WTC11 (cell line): ENCODE results near the gene SMCO2. TPM values are rescaled to one million over a fixed set of nuclear protein-coding genes. Genes with fewer than 3 reads are reported as not detected.

Experiments
- ATAC-seq: fragments of 200-7000 bp; cut with Tn5 transposase; 2 replicates; pipeline ENCODE4 v1.10.0; 2021; ENCODE audit warnings: mild to moderate bottlenecking, moderate library complexity
- CTCF ChIA-PET: fragments of 300-600 bp; sonication (Branson Sonifier 250); formaldehyde crosslinking; loops from one replicate; lab custom pipeline; 2021; ENCODE audit warnings: antibody characterized with exemption; lab: Charles Lee
- POLR2A ChIA-PET: fragments of 350-600 bp; sonication (Branson Sonifier 250); formaldehyde crosslinking; loops from one replicate; lab custom pipeline; 2021; ENCODE audit warnings: antibody characterized with exemption; lab: Charles Lee
- DNase-seq: peaks from one replicate; pipeline ENCODE4 v3.0.0; 2021; ENCODE audit warnings: low spot score
- H3K27ac Mint-ChIP-seq: 2 replicates; pipeline ENCODE4 v1.8.0; 2021; ENCODE audit warnings: mixed read lengths
- H3K27me3 Mint-ChIP-seq: 2 replicates; pipeline ENCODE4 v1.8.0; 2021; ENCODE audit warnings: low read depth, mild to moderate bottlenecking, moderate library complexity, mixed read lengths
- H3K36me3 Mint-ChIP-seq: 2 replicates; pipeline ENCODE4 v1.8.0; 2021; ENCODE audit warnings: mixed read lengths
- H3K4me1 Mint-ChIP-seq: 2 replicates; pipeline ENCODE4 v1.8.0; 2022; ENCODE audit warnings: mixed read lengths
- H3K4me3 Mint-ChIP-seq: 2 replicates; pipeline ENCODE4 v1.8.0; 2021; ENCODE audit warnings: mild to moderate bottlenecking, moderate library complexity, mixed read lengths
- H3K9me3 Mint-ChIP-seq: 2 replicates; pipeline ENCODE4 v1.8.0; 2021; ENCODE audit warnings: mixed read lengths
- CREB1 ChIP-seq: sonication (generic); formaldehyde crosslinking; IDR thresholded peaks from 2 replicates; pipeline ENCODE4 v1.8.0; 2023; ENCODE audit warnings: mild to moderate bottlenecking, missing genetic modification reagents
- ELF4 ChIP-seq: sonication (generic); formaldehyde crosslinking; IDR thresholded peaks from 2 replicates; pipeline ENCODE4 v1.8.1; 2022; ENCODE audit warnings: low read depth, mild to moderate bottlenecking, moderate library complexity, missing genetic modification reagents
- FOXJ3 ChIP-seq: sonication (generic); formaldehyde crosslinking; IDR thresholded peaks from 2 replicates; pipeline ENCODE4 v1.9.0; 2021; ENCODE audit warnings: missing genetic modification reagents, mild to moderate bottlenecking, borderline replicate concordance
- GTF2I ChIP-seq: fragments of 250-450 bp; sonication (Bioruptor Pico); conservative IDR thresholded peaks from 2 replicates; pipeline ENCODE4 v1.4.0; 2021; ENCODE audit warnings: mild to moderate bottlenecking
- HMGA2 ChIP-seq: fragments of 250-450 bp; sonication (Bioruptor Pico); IDR thresholded peaks from 2 replicates; pipeline ENCODE4 v1.4.0; 2021; ENCODE audit warnings: mild to moderate bottlenecking, moderate library complexity
- JAZF1 ChIP-seq: fragments of 250-450 bp; sonication (Bioruptor Pico); IDR thresholded peaks from 2 replicates; pipeline ENCODE4 v1.9.0; 2021; ENCODE audit warnings: moderate library complexity, mild to moderate bottlenecking, inconsistent platforms
- MXD4 ChIP-seq: fragments of 250-450 bp; sonication (Bioruptor Pico); IDR thresholded peaks from 2 replicates; pipeline ENCODE4 v1.8.0; 2021; ENCODE audit warnings: mild to moderate bottlenecking, moderate library complexity, borderline replicate concordance
- NFATC4 ChIP-seq: fragments of 250-450 bp; sonication (Bioruptor Pico); IDR thresholded peaks from 2 replicates; pipeline ENCODE4 v1.9.0; 2021; ENCODE audit warnings: mild to moderate bottlenecking
- NR2C2 ChIP-seq: sonication (generic); formaldehyde crosslinking; IDR thresholded peaks from 2 replicates; pipeline ENCODE4 v1.8.0; 2022; ENCODE audit warnings: mild to moderate bottlenecking, missing genetic modification reagents
- NR3C1 ChIP-seq: sonication (generic); formaldehyde crosslinking; conservative IDR thresholded peaks from 2 replicates; pipeline ENCODE4 v1.8.1; 2023; ENCODE audit warnings: low read depth, mild to moderate bottlenecking, missing genetic modification reagents
- PRRX2 ChIP-seq: fragments of 250-450 bp; sonication (Bioruptor Pico); IDR thresholded peaks from 2 replicates; pipeline ENCODE4 v1.8.0; 2021; ENCODE audit warnings: mild to moderate bottlenecking
- SMAD3 ChIP-seq: sonication (generic); formaldehyde crosslinking; IDR thresholded peaks from 2 replicates; pipeline ENCODE4 v1.8.0; 2022; ENCODE audit warnings: missing genetic modification reagents, mild to moderate bottlenecking, borderline replicate concordance
- SMAD4 ChIP-seq: sonication (generic); formaldehyde crosslinking; IDR thresholded peaks from 2 replicates; pipeline ENCODE4 v1.8.0; 2022; ENCODE audit warnings: mild to moderate bottlenecking, missing genetic modification reagents
- TCF7 ChIP-seq: sonication (generic); formaldehyde crosslinking; IDR thresholded peaks from 2 replicates; pipeline ENCODE4 v1.8.0; 2022; ENCODE audit warnings: mild to moderate bottlenecking, low read depth, missing genetic modification reagents, moderate library complexity
- ZBTB21 ChIP-seq: sonication (generic); formaldehyde crosslinking; IDR thresholded peaks from 2 replicates; pipeline ENCODE4 v1.8.1; 2023; ENCODE audit warnings: mild to moderate bottlenecking, missing genetic modification reagents, borderline replicate concordance
- ZNF232 ChIP-seq: sonication (generic); formaldehyde crosslinking; IDR thresholded peaks from 2 replicates; pipeline ENCODE4 v1.8.0; 2022; ENCODE audit warnings: mild to moderate bottlenecking, missing genetic modification reagents
- ZNF317 ChIP-seq: sonication (generic); formaldehyde crosslinking; IDR thresholded peaks from 2 replicates; pipeline ENCODE4 v1.8.1; 2023; ENCODE audit warnings: low read depth, mild to moderate bottlenecking, moderate library complexity, missing genetic modification reagents, borderline replicate concordance
- ZNF396 ChIP-seq: fragments of 250-450 bp; sonication (Bioruptor Pico); IDR thresholded peaks from 2 replicates; pipeline ENCODE4 v1.8.0; 2021; ENCODE audit warnings: mild to moderate bottlenecking, moderate library complexity, borderline replicate concordance
- ZNF416 ChIP-seq: fragments of 250-450 bp; sonication (Bioruptor Pico); IDR thresholded peaks from 2 replicates; pipeline ENCODE4 v1.9.0; 2021; ENCODE audit warnings: mild to moderate bottlenecking, inconsistent platforms
- ZNF423 ChIP-seq: fragments of 250-450 bp; sonication (Bioruptor Pico); IDR thresholded peaks from 2 replicates; pipeline ENCODE4 v2.1.2; 2022; ENCODE audit warnings: mild to moderate bottlenecking, moderate library complexity
- total RNA-seq: library from RNA; stranded (reverse); gene quantifications from 3 replicates; pipeline ENCODE4 v1.2.3, GENCODE V29; 2021
- TF ChIP-seq, protein P1 (sequence below): sonication (generic); formaldehyde crosslinking; IDR thresholded peaks from 2 replicates; pipeline ENCODE4 v1.8.1; 2023; ENCODE audit warnings: mild to moderate bottlenecking, missing genetic modification reagents, moderate library complexity
- TF ChIP-seq, protein P2 (sequence below): sonication (generic); formaldehyde crosslinking; IDR thresholded peaks from 2 replicates; pipeline ENCODE4 v1.8.1; 2022; ENCODE audit warnings: low read depth, mild to moderate bottlenecking, moderate library complexity, missing genetic modification reagents, borderline replicate concordance
- TF ChIP-seq, protein P3 (sequence below): sonication (generic); formaldehyde crosslinking; IDR thresholded peaks from 2 replicates; pipeline ENCODE4 v1.8.0; 2022; ENCODE audit warnings: mild to moderate bottlenecking, missing genetic modification reagents
- TF ChIP-seq, protein P4 (sequence below): sonication (generic); formaldehyde crosslinking; IDR thresholded peaks from 2 replicates; pipeline ENCODE4 v1.8.1; 2022; ENCODE audit warnings: mild to moderate bottlenecking, moderate library complexity, missing genetic modification reagents
- TF ChIP-seq, protein P5 (sequence below): sonication (generic); formaldehyde crosslinking; IDR thresholded peaks from 2 replicates; pipeline ENCODE4 v1.8.0; 2022; ENCODE audit warnings: missing genetic modification reagents

SMCO2 gene
- total RNA-seq, 1 experiment from 2014 or later = 0.52 TPM

DNA sequence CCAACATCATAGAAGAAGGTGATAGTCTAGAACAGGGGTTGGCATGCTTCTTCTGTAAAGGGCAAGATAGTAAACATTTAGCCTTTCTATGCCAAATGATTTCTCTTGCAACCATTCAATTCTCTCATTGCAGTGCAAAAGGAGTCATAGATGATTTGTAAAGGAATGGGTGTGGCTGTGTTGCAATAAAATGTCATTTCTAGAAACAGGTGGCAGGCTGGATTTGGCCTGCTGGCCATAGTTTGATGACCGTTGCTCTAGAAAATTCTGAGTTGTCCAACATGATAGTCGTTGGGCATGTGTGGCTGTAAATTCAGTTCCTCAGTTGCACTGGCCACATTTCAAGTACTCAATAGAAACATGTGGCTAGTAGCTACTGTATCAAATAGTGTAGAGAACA, 21.7 kb downstream of the SMCO2 start:
- no peak overlapping the region for H3K4me3 Mint-ChIP-seq
- ChIA-PET POLR2A (no interaction called here), CTCF (no interaction called here)
- H3K4me1 Mint-ChIP-seq = no peaks in the 10 kb centered on the region
- no peaks in the 10 kb centered on the region for H3K9me3 Mint-ChIP-seq
- ATAC-seq = no peak
- no peaks in the 10 kb centered on the region for H3K36me3 Mint-ChIP-seq
- DNase-seq = no peak
- no peaks in the 10 kb centered on the region; the same call in 1 of the 2 replicates for H3K27me3 Mint-ChIP-seq
- no peak overlapping the region for H3K27ac Mint-ChIP-seq
- TF ChIP-seq ZNF423 (CRISPR knock-in tag) = no peak
- TF ChIP-seq, protein P1, sequence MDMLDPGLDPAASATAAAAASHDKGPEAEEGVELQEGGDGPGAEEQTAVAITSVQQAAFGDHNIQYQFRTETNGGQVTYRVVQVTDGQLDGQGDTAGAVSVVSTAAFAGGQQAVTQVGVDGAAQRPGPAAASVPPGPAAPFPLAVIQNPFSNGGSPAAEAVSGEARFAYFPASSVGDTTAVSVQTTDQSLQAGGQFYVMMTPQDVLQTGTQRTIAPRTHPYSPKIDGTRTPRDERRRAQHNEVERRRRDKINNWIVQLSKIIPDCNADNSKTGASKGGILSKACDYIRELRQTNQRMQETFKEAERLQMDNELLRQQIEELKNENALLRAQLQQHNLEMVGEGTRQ (CRISPR knock-in tag) = no peak
- no peak for TF ChIP-seq ZNF416 (CRISPR knock-in tag)
- TF ChIP-seq ZNF232 (CRISPR knock-in tag) = no peak
- no peak for TF ChIP-seq SMAD3 (CRISPR knock-in tag)
- TF ChIP-seq SMAD4 = no peak
- TF ChIP-seq, protein P2, sequence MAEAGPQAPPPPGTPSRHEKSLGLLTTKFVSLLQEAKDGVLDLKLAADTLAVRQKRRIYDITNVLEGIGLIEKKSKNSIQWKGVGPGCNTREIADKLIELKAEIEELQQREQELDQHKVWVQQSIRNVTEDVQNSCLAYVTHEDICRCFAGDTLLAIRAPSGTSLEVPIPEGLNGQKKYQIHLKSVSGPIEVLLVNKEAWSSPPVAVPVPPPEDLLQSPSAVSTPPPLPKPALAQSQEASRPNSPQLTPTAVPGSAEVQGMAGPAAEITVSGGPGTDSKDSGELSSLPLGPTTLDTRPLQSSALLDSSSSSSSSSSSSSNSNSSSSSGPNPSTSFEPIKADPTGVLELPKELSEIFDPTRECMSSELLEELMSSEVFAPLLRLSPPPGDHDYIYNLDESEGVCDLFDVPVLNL (CRISPR knock-in tag) = no peak
- no peak for TF ChIP-seq NR3C1 (CRISPR knock-in tag)
- TF ChIP-seq ZNF396 = no peak
- TF ChIP-seq ZNF317 = no peak
- TF ChIP-seq, protein P3, sequence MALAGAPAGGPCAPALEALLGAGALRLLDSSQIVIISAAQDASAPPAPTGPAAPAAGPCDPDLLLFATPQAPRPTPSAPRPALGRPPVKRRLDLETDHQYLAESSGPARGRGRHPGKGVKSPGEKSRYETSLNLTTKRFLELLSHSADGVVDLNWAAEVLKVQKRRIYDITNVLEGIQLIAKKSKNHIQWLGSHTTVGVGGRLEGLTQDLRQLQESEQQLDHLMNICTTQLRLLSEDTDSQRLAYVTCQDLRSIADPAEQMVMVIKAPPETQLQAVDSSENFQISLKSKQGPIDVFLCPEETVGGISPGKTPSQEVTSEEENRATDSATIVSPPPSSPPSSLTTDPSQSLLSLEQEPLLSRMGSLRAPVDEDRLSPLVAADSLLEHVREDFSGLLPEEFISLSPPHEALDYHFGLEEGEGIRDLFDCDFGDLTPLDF (CRISPR knock-in tag) = no peak
- TF ChIP-seq NFATC4 = no peak
- TF ChIP-seq TCF7 (CRISPR knock-in tag) = no peak
- no peak for TF ChIP-seq FOXJ3
- TF ChIP-seq ZBTB21 (CRISPR knock-in tag) = no peak
- no peak for TF ChIP-seq JAZF1 (CRISPR knock-in tag)

DNA sequence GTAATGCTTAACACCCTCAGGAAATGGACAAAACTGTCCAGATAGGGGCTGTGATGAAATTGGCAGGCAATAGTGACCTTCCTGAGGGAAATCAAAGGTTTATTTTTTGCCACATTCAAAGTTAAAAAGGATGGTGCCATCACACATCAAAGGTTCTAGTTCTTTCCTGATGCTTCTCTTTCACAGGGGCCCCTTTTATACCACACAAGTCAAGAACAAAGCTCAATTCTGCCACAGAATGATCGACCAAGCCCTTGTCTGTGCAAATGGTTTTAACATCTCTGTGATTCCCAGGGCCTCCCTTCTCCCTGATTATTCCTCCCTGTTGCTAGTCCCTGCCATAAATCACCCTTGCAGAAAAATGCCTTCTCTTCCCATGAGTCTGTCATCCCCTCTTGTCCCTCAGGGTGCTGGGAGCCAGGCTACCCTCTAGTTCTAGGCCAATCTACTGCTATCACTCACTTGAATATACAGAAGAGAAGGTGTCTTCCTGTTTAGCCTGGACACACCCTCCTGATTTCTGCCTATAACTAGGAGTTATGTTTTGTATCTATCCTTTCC, 22.7 kb downstream of the SMCO2 start:
- H3K4me1 Mint-ChIP-seq = no peaks in the 10 kb centered on the region
- no peak for TF ChIP-seq MXD4 (CRISPR knock-in tag)
- no peak for TF ChIP-seq NR2C2 (CRISPR knock-in tag)
- TF ChIP-seq NR3C1 (CRISPR knock-in tag) = no peak
- TF ChIP-seq, protein P4, sequence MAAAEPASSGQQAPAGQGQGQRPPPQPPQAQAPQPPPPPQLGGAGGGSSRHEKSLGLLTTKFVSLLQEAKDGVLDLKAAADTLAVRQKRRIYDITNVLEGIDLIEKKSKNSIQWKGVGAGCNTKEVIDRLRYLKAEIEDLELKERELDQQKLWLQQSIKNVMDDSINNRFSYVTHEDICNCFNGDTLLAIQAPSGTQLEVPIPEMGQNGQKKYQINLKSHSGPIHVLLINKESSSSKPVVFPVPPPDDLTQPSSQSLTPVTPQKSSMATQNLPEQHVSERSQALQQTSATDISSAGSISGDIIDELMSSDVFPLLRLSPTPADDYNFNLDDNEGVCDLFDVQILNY (CRISPR knock-in tag) = no peak
- no peak for TF ChIP-seq GTF2I (CRISPR knock-in tag)
- TF ChIP-seq ELF4 (CRISPR knock-in tag) = no peak
- no peak for TF ChIP-seq CREB1 (CRISPR knock-in tag)
- TF ChIP-seq, protein P5, sequence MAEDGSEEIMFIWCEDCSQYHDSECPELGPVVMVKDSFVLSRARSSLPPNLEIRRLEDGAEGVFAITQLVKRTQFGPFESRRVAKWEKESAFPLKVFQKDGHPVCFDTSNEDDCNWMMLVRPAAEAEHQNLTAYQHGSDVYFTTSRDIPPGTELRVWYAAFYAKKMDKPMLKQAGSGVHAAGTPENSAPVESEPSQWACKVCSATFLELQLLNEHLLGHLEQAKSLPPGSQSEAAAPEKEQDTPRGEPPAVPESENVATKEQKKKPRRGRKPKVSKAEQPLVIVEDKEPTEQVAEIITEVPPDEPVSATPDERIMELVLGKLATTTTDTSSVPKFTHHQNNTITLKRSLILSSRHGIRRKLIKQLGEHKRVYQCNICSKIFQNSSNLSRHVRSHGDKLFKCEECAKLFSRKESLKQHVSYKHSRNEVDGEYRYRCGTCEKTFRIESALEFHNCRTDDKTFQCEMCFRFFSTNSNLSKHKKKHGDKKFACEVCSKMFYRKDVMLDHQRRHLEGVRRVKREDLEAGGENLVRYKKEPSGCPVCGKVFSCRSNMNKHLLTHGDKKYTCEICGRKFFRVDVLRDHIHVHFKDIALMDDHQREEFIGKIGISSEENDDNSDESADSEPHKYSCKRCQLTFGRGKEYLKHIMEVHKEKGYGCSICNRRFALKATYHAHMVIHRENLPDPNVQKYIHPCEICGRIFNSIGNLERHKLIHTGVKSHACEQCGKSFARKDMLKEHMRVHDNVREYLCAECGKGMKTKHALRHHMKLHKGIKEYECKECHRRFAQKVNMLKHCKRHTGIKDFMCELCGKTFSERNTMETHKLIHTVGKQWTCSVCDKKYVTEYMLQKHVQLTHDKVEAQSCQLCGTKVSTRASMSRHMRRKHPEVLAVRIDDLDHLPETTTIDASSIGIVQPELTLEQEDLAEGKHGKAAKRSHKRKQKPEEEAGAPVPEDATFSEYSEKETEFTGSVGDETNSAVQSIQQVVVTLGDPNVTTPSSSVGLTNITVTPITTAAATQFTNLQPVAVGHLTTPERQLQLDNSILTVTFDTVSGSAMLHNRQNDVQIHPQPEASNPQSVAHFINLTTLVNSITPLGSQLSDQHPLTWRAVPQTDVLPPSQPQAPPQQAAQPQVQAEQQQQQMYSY (CRISPR knock-in tag) = no peak
- TF ChIP-seq, protein P1 (CRISPR knock-in tag) = no peak
- TF ChIP-seq HMGA2 (CRISPR knock-in tag) = no peak
- no peak for TF ChIP-seq PRRX2 (CRISPR knock-in tag)
- TF ChIP-seq, all 79 proteins: peak for 0
- no peaks in the 10 kb centered on the region for H3K9me3 Mint-ChIP-seq
- ChIA-PET CTCF (no interaction called here), POLR2A (no interaction called here)
- no peaks in the 10 kb centered on the region for H3K36me3 Mint-ChIP-seq
- no peak overlapping the region for H3K27ac Mint-ChIP-seq
- ATAC-seq (no peak), DNase-seq (no peak)
- no peak overlapping the region for H3K4me3 Mint-ChIP-seq
- no peaks in the 10 kb centered on the region for H3K27me3 Mint-ChIP-seq
